ENCODE measurements around the gene FSTL5. TPM values are rescaled to one million over a fixed set of nuclear protein-coding genes. Genes with fewer than 3 reads are reported as not detected.

Gene FSTL5
- total and polyA plus RNA-seq, 9 of the 15 experiments (the other 6 are each of a cell fraction or from before 2014, with no cell fraction given) = 0.09 to 3.1 (median 0.50) TPM; not detected in 1

- TF ChIP-seq PRDM10 (IDR thresholded peaks at IDR 0.05; ENCODE audit: partially characterized antibody) (no peak), PML (IDR thresholded peaks at IDR 0.05; ENCODE audit: low read length) (no peak), RHOXF2B (CRISPR knock-in tag; conservative IDR thresholded peaks at IDR 0.05) (no peak), NELFE (IDR thresholded peaks at IDR 0.05; ENCODE audit: insufficient read depth, insufficient read length) (no peak), RCOR1 (IDR thresholded peaks at IDR 0.05; ENCODE audit: borderline replicate concordance in 1 of 2, low read depth in 2 of 2, low read length in 2 of 2) (no peak), MEF2D (tag; conservative IDR thresholded peaks at IDR 0.05; ENCODE audit: low read depth) (no peak), JUND (IDR thresholded peaks at IDR 0.05; ENCODE audit: borderline replicate concordance, low read depth, low read length) (no peak), JUND (tag; IDR thresholded peaks at IDR 0.05; ENCODE audit: borderline replicate concordance, low read depth, low read length) (no peak), JUNB (CRISPR knock-in tag; conservative IDR thresholded peaks at IDR 0.05) (no peak), NFATC3 (IDR thresholded peaks at IDR 0.05) (no peak), KDM4B (IDR thresholded peaks at IDR 0.05; ENCODE audit: borderline replicate concordance in 2 of 2, low read depth in 1 of 2) (no peak), SMAD3 (CRISPR knock-in tag; conservative IDR thresholded peaks at IDR 0.05) (no peak), THAP7 (CRISPR knock-in tag; IDR thresholded peaks at IDR 0.05) (no peak), ZFP36 (IDR thresholded peaks at IDR 0.05; ENCODE audit: low read depth, low read length, partially characterized antibody) (no peak), ZNF146 (CRISPR knock-in tag; IDR thresholded peaks at IDR 0.05; ENCODE audit: unreplicated experiment) (no peak), MAZ (CRISPR knock-in tag; conservative IDR thresholded peaks at IDR 0.05 in 1 of 2, IDR thresholded peaks at IDR 0.05 in 1 of 2) (no peak)
- TF ChIP-seq, protein P1, sequence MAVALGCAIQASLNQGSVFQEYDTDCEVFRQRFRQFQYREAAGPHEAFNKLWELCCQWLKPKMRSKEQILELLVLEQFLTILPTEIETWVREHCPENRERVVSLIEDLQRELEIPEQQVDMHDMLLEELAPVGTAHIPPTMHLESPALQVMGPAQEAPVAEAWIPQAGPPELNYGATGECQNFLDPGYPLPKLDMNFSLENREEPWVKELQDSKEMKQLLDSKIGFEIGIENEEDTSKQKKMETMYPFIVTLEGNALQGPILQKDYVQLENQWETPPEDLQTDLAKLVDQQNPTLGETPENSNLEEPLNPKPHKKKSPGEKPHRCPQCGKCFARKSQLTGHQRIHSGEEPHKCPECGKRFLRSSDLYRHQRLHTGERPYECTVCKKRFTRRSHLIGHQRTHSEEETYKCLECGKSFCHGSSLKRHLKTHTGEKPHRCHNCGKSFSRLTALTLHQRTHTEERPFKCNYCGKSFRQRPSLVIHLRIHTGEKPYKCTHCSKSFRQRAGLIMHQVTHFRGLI (CRISPR knock-in tag; IDR thresholded peaks at IDR 0.05) = no peak
- TF ChIP-seq, protein P2, sequence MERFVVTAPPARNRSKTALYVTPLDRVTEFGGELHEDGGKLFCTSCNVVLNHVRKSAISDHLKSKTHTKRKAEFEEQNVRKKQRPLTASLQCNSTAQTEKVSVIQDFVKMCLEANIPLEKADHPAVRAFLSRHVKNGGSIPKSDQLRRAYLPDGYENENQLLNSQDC (CRISPR knock-in tag; IDR thresholded peaks at IDR 0.05) = no peak
Measured at GRCh38 chr4:161517941-161518340, 645.9 kb downstream of the FSTL5 start (continued).
